ENCODE measurements around the gene KANSL1. TPM values are rescaled to one million over a fixed set of nuclear protein-coding genes. Genes with fewer than 3 reads are reported as not detected.

The KANSL1 gene
- total RNA-seq, 2 donors from 2014 or later = 68.2 to 190 TPM

- Histone ChIP-seq H3K36me3 (replicated peaks in 1 of 2; ENCODE audit: insufficient read depth in 1 of 2, low read depth in 2 of 2) (no peaks in the 10 kb centered on the region), H3K27ac (peak overlapping the region in 1 of 4 donors; percentile 2), H3K9me3 (no peaks in the 10 kb centered on the region), H3K27me3 (no peaks in the 10 kb centered on the region), H3K4me1 (peaks cover 71% of the 10 kb centered on the region), H3K4me3 (no peak overlapping the region)
- TF ChIP-seq CTCF (IDR thresholded peaks at IDR 0.05) = no peak
- TF ChIP-seq POLR2A (IDR thresholded peaks at IDR 0.05) = no peak
- WGBS, 2 donors = 83 to 87% methylated on average over 11 of the region's 11 CpGs
- DNase-seq (no peak), ATAC-seq (no peak)
- intact Hi-C loops (cut with DNase I) = no loop called here
Measured at GRCh38 chr17:46179375-46179999, 13.7 kb downstream of the KANSL1 start.

DNA sequence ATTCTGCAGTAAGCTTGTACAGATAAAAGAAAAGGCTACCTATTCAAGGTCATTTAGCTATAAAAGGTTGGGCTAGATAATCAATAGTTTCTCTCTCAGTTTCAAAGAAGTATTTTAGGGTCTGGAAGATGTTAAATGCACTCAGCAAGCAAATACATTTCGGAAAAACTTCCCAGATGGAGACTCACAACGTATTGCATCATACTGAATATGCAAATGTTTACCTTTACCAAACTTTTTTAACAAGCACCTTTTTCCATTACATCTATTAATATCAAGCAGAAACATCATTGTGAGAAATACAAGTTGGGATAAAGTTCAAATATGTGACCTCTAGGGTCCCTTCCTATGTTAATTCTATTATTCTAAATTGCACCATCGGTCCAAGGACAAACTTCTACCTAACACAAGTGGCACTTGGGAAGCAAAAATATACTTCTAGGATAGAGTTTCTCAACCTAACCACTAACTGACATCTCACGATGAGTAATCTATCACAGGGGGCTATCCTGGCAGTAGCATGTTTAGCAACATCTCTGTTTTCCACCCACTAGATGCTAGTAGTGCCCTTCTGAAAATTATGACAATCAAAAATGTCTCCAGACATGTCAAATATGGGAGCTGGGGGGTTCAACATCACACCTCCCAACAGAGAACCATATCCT lies 14.5 kb downstream of the KANSL1 start:
- no peak for DNase-seq
- Histone ChIP-seq H3K4me1 (peaks cover 71% of the 10 kb centered on the region), H3K9me3 (no peaks in the 10 kb centered on the region), H3K27ac (peak overlapping the region in 1 of 4 donors; percentile 2), H3K27me3 (no peaks in the 10 kb centered on the region), H3K36me3 (replicated peaks in 1 of 2; ENCODE audit: insufficient read depth in 1 of 2, low read depth in 2 of 2) (no peaks in the 10 kb centered on the region), H3K4me3 (no peak overlapping the region)
- ATAC-seq = no peak
- 12 to 20% methylated on average over 4 of the region's 4 CpGs for WGBS, 2 donors
- intact Hi-C loops (cut with DNase I) = no loop called here
- no peak for TF ChIP-seq POLR2A (IDR thresholded peaks at IDR 0.05)
- TF ChIP-seq CTCF (IDR thresholded peaks at IDR 0.05) = no peak

DNA sequence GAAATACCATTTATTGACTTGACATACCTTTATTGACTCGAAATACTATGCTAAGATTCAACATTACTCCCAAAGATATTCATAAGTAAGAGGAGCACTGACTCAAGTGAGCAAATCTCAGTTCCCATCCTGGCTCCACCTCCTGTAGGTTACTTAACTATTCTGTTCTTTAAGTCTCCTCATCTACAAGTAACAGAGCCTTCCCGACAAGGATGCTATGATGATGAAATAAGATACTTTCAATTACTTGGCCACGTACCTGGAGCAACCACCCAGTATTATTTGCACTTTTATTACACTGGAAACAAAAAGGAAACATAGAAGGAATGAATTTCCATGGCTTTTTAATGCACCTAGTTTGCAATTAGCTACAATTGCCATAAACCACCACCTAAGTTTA lies 16.3 kb downstream of the KANSL1 start:
- 76 to 79% methylated on average over 3 of the region's 3 CpGs for WGBS, 2 donors
- no peak for DNase-seq
- no peak overlapping the region for H3K4me3 ChIP-seq
- no peaks in the 10 kb centered on the region for H3K9me3 ChIP-seq
- no peak for ATAC-seq
- H3K27ac ChIP-seq = no peak overlapping the region
- H3K27me3 ChIP-seq = no peaks in the 10 kb centered on the region
- H3K4me1 ChIP-seq = peaks cover 68% of the 10 kb centered on the region
- TF ChIP-seq CTCF (IDR thresholded peaks at IDR 0.05) = no peak
- TF ChIP-seq POLR2A (IDR thresholded peaks at IDR 0.05) = no peak
- no peaks in the 10 kb centered on the region for H3K36me3 ChIP-seq (replicated peaks in 1 of 2; ENCODE audit: insufficient read depth in 1 of 2, low read depth in 2 of 2)
- intact Hi-C loops (cut with DNase I) = no loop called here

- H3K4me1 ChIP-seq = peaks cover 78% of the 10 kb centered on the region
- TF ChIP-seq POLR2A (IDR thresholded peaks at IDR 0.05) = no peak
- TF ChIP-seq CTCF (IDR thresholded peaks at IDR 0.05) = no peak
- WGBS, 2 donors = 4 to 23% methylated on average over 1 of the region's 1 CpG
- no peak overlapping the region for H3K27ac ChIP-seq
- no peak for ATAC-seq
- no peak overlapping the region for H3K4me3 ChIP-seq
- H3K9me3 ChIP-seq = no peaks in the 10 kb centered on the region
- intact Hi-C loops (cut with DNase I) = no loop called here
- no peaks in the 10 kb centered on the region for H3K27me3 ChIP-seq
- H3K36me3 ChIP-seq (replicated peaks in 1 of 2; ENCODE audit: insufficient read depth in 1 of 2, low read depth in 2 of 2) = peaks cover 0 to 9% of the 10 kb centered on the region in 2 donors
- DNase-seq = no peak
Measured at GRCh38 chr17:46175891-46176290, 17.3 kb downstream of the KANSL1 start.

GRCh38 chr17:46173153-46173552 lies 20.1 kb downstream of the KANSL1 start:
- WGBS, 2 donors = 80 to 88% methylated on average over 2 of the region's 2 CpGs
- DNase-seq = no peak
- ATAC-seq = no peak
- TF ChIP-seq CTCF (IDR thresholded peaks at IDR 0.05) (no peak), POLR2A (IDR thresholded peaks at IDR 0.05) (no peak)
- no peak overlapping the region for H3K27ac ChIP-seq
- intact Hi-C loops (cut with DNase I) = no loop called here
- H3K36me3 ChIP-seq (replicated peaks in 1 of 2; ENCODE audit: insufficient read depth in 1 of 2, low read depth in 2 of 2) = peaks cover 0 to 17% of the 10 kb centered on the region in 2 donors
- H3K9me3 ChIP-seq = no peaks in the 10 kb centered on the region
- no peak overlapping the region for H3K4me3 ChIP-seq
- H3K4me1 ChIP-seq = peaks cover 70% of the 10 kb centered on the region
- H3K27me3 ChIP-seq = no peaks in the 10 kb centered on the region
